ENCODE results near the gene HSD17B3.
"Not testable (repeated sequence)": the region's sequence is repeated elsewhere in the genome, so short reads cannot be mapped to it uniquely, and the experiment has no call there.

Gene HSD17B3

DNA sequence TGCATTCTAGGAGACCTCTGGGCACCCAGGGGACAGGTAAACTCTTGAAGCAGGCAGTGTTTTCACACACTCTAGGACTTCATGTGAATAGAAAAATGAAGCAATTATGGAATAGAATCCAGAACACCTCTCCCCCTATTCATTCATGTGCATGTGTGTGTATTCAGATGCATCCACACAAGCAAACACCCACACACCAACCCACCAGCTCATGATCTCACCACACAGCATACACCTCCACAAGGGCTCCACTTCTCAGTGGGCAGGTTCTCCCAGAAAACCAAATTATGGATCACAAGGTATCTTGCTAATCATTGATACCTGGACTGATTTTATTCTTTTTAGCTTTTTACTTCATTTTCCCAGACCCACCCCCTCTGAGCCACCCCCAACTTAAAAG, 21.2 kb upstream of the HSD17B3 start:
- H3K27ac Mint-ChIP-seq (ENCODE audit: low read depth), result no peak overlapping the region
- no peak overlapping the region for H3K4me3 Mint-ChIP-seq
- no peaks in the 10 kb centered on the region for H3K27me3 Mint-ChIP-seq
- H3K36me3 Mint-ChIP-seq (ENCODE audit: insufficient read depth), result peaks cover 13% of the 10 kb centered on the region
- no peaks in the 10 kb centered on the region for H3K9me3 Mint-ChIP-seq
- DNase-seq (ENCODE audit: low spot score in 2 of 2), result no peak
- no peaks in the 10 kb centered on the region for H3K4me1 Mint-ChIP-seq
- no peak for ATAC-seq (replicated peaks; ENCODE audit: extremely low read depth, poor library complexity, severe bottlenecking)

DNA sequence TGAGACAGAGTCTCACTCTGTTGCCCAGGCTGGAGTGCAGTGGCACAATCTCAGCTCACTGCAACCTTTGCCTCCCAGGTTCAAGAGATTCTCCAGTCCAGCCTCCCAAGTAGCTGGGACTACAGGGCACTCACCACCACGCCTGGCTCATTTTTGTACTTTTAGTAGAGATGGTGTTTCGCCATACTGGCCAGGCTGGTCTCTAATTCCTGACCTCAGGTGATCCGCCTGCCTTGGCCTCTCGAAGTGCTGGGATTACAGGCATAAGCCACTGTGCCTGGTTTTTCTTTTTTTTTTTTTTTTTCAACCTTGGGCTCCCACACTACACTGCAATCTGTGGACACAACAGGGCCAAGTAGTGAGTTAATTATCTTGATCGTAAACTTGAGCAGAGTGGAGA, 20.8 kb upstream of the HSD17B3 start:
- ATAC-seq (replicated peaks; ENCODE audit: extremely low read depth, poor library complexity, severe bottlenecking); H3K27ac Mint-ChIP-seq (ENCODE audit: low read depth); DNase-seq (ENCODE audit: low spot score in 2 of 2); H3K27me3 Mint-ChIP-seq; H3K4me1 Mint-ChIP-seq; H3K9me3 Mint-ChIP-seq; H3K4me3 Mint-ChIP-seq: not testable (repeated sequence)
- H3K36me3 Mint-ChIP-seq (ENCODE audit: insufficient read depth), result peaks cover 13% of the 10 kb centered on the region

DNA sequence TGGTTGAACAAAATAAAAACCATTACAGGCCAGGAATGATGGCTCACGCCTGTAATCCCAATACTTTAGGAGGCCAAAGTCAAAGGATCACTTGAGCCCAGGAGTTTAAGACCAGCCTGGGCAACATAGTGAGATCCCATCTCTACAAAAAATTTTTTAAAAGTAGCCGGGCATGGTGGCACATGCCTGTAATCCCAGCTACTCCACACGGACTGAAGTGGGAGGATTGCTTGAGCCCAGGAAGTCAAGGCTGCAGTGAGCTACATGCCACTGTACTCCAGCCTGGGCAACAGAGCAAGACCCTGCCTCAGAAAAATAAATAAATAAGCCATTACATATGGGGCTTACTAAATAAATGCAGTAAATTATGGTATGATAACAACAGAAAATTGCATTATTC, 20.2 kb upstream of the HSD17B3 start:
- H3K9me3 Mint-ChIP-seq; H3K27me3 Mint-ChIP-seq; ATAC-seq (replicated peaks; ENCODE audit: extremely low read depth, poor library complexity, severe bottlenecking); H3K4me1 Mint-ChIP-seq; DNase-seq (ENCODE audit: low spot score in 2 of 2); H3K27ac Mint-ChIP-seq (ENCODE audit: low read depth); H3K4me3 Mint-ChIP-seq: not testable (repeated sequence)
- peaks cover 13% of the 10 kb centered on the region for H3K36me3 Mint-ChIP-seq (ENCODE audit: insufficient read depth)

DNA sequence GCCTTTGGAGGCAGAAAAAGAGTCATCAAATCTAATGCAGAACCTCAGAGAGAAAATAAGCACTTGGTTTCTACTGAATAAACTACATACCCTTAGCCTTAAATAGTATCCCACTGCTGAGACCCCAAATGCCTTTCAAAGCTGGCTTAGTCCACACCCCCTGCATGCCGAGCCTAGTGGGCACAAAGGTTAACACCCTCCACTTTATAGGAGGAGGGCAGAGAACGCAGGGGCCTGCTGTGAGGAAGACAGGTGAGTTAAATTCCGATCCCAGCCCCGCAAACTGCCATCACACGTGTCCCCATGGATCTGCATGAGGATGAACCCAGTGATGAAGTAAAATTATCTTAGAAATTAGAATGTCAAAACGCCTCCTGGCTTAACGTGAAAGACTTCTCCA, 19.5 kb upstream of the HSD17B3 start:
- DNase-seq (ENCODE audit: low spot score in 2 of 2), result no peak
- Mint-ChIP-seq H3K27ac (ENCODE audit: low read depth) (no peak overlapping the region), H3K27me3 (no peaks in the 10 kb centered on the region), H3K4me3 (no peak overlapping the region), H3K9me3 (no peaks in the 10 kb centered on the region), H3K4me1 (peaks cover 5% of the 10 kb centered on the region), H3K36me3 (ENCODE audit: insufficient read depth) (peaks cover 13% of the 10 kb centered on the region)
- ATAC-seq (replicated peaks; ENCODE audit: extremely low read depth, poor library complexity, severe bottlenecking), result no peak

DNA sequence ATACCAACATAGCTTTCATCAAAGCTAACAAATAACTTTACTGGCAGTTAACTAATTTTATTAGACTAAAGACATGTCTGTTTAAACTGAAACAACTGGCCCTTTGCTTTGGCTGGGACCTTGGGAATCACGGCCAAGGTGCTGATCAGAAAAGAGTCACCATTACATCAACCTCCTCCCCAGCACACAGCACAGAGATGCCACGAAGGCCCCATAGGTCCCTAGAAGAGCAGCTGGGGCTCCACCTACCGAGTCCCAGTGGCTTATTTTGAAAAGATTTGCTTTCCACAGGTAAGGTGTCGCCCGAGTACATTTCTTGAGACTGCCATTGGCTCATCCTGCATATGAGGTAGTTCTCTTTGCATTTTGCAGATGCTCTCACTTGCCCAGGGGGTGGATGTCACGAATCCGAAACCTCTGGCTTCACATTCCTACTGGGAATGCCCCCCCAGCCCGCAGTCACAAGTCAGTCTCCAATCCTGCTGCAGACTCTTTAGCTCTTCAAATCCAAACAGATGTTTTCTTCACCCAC, 18.8 kb upstream of the HSD17B3 start:
- Mint-ChIP-seq H3K4me3 (no peak overlapping the region), H3K27me3 (no peaks in the 10 kb centered on the region), H3K9me3 (no peaks in the 10 kb centered on the region), H3K27ac (ENCODE audit: low read depth) (no peak overlapping the region), H3K36me3 (ENCODE audit: insufficient read depth) (peaks cover 13% of the 10 kb centered on the region), H3K4me1 (peaks cover 5% of the 10 kb centered on the region)
- DNase-seq (ENCODE audit: low spot score in 2 of 2) (no peak), ATAC-seq (replicated peaks; ENCODE audit: extremely low read depth, poor library complexity, severe bottlenecking) (no peak)

DNA sequence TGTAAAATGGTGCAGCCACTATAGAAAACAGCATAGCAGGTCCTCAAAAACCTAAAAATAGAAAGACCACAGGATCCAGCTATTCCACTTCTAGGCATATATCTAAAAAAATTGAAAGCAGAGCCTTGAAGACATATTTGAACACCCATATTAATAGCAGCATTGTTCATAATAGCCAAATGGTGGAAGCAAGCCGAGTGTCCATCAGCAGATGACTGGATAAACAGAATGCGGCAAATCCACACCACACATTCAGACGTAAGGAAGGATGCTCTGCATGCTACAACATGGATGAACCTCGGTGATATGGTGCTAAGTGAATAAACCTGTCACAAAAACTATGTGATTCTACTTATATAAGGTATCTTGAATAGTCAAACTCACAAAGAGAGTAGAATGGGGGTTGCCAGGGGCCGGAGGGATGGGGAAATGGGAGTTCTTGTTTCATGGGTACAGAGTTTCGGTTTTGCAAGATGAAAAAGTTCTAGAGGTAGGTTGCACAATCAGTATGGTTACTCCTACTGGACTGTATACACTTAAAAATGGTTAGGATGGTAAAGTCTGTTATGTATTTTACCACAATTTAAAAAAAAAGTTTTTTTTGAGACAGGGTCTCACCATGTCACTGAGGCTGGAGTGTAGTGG, 17.1 kb upstream of the HSD17B3 start:
- no peak overlapping the region for H3K27ac Mint-ChIP-seq (ENCODE audit: low read depth)
- DNase-seq (ENCODE audit: low spot score in 2 of 2), result no peak
- no peak for ATAC-seq (replicated peaks; ENCODE audit: extremely low read depth, poor library complexity, severe bottlenecking)
- peaks cover 5% of the 10 kb centered on the region for H3K4me1 Mint-ChIP-seq
- H3K27me3 Mint-ChIP-seq, result no peaks in the 10 kb centered on the region
- H3K36me3 Mint-ChIP-seq (ENCODE audit: insufficient read depth), result peaks cover 10% of the 10 kb centered on the region
- H3K9me3 Mint-ChIP-seq, result no peaks in the 10 kb centered on the region
- H3K4me3 Mint-ChIP-seq, result no peak overlapping the region

DNA sequence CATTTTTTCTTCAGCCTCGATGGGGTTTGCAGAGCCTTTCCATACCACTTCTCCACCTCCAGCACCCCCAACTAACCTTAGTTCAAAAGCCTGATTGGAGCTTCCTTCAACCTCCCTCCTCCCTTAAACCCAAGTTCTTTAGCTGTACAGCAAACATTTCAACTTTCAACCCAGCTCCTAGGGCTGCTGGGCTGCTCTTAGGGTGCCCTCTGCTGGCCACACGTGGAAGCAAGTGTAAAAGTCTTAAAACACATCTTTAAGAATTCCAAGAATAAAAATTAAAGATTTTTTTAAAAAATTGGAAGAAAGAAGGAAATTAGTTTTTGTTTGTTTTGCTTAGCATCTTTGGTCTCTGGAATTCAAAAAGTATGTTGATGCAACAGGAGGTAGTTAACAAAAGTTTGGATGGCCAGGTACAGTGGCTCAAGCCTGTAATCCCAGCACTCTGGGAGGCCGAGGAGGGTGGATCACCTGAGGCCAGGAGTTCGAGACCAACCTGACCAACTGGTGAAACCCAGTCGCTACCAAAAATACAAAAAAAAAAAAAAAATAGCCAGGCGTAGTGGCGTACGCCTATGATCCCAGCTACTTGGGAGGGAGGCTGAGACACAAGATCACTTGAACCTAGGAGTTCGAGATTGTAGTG, 15.5 kb upstream of the HSD17B3 start:
- H3K27me3 Mint-ChIP-seq, result peaks cover 4% of the 10 kb centered on the region
- DNase-seq (ENCODE audit: low spot score in 2 of 2), result peak; percentile 15 to 21
- no peaks in the 10 kb centered on the region for H3K9me3 Mint-ChIP-seq
- no peak for ATAC-seq (replicated peaks; ENCODE audit: extremely low read depth, poor library complexity, severe bottlenecking)
- no peak overlapping the region for H3K27ac Mint-ChIP-seq (ENCODE audit: low read depth)
- H3K4me3 Mint-ChIP-seq, result no peak overlapping the region
- H3K4me1 Mint-ChIP-seq, result peaks cover 5% of the 10 kb centered on the region
- no peaks in the 10 kb centered on the region for H3K36me3 Mint-ChIP-seq (ENCODE audit: insufficient read depth)

DNA sequence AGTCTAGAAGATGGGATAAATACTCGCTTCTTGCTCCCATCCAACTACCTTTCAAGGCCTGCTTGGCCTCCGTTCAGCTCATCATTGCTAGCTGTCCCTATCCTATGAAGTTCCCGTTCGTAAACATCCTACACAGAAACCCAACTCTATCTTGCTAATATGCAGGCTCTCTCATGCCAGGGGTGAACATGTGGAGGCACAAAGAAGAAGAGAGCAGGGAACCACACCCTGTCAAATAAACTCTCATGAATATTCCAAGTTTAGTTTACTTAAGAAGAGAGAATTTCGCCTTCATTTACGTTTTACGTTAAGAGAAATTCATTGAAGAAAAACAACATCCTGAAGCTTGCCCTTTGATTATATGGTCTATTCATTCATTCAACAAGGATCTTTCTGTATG, 7.9 kb upstream of the HSD17B3 start:
- no peaks in the 10 kb centered on the region for H3K9me3 Mint-ChIP-seq
- ATAC-seq (replicated peaks; ENCODE audit: extremely low read depth, poor library complexity, severe bottlenecking), result no peak
- H3K27me3 Mint-ChIP-seq, result peaks cover 61% of the 10 kb centered on the region
- no peaks in the 10 kb centered on the region for H3K4me1 Mint-ChIP-seq
- no peak overlapping the region for H3K4me3 Mint-ChIP-seq
- H3K36me3 Mint-ChIP-seq (ENCODE audit: insufficient read depth), result no peaks in the 10 kb centered on the region
- no peak for DNase-seq (ENCODE audit: low spot score in 2 of 2)
- no peak overlapping the region for H3K27ac Mint-ChIP-seq (ENCODE audit: low read depth)

DNA sequence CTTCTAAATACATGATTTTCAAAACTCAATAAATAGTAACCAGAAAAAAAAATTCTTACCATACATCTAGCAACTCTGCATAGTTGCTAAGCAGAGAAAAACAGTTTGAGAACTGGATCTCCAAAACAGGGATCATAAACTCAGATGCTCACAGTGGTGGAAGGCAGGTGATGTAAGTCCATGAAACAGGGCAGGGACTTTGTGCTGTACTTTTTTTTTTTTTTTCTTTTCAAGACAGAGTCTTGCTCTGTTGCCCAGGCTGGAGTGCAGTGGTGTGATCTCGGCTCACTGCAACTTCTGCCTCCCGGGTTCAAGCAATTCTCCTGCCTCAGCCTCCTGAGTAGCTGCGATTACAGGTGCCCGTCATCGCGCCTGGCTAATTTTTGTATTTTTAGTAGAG, 5.0 kb upstream of the HSD17B3 start:
- not testable (repeated sequence) for H3K9me3 Mint-ChIP-seq; H3K4me3 Mint-ChIP-seq; H3K36me3 Mint-ChIP-seq (ENCODE audit: insufficient read depth); ATAC-seq (replicated peaks; ENCODE audit: extremely low read depth, poor library complexity, severe bottlenecking); DNase-seq (ENCODE audit: low spot score in 2 of 2); H3K27ac Mint-ChIP-seq (ENCODE audit: low read depth); H3K4me1 Mint-ChIP-seq
- peaks cover 58% of the 10 kb centered on the region for H3K27me3 Mint-ChIP-seq

DNA sequence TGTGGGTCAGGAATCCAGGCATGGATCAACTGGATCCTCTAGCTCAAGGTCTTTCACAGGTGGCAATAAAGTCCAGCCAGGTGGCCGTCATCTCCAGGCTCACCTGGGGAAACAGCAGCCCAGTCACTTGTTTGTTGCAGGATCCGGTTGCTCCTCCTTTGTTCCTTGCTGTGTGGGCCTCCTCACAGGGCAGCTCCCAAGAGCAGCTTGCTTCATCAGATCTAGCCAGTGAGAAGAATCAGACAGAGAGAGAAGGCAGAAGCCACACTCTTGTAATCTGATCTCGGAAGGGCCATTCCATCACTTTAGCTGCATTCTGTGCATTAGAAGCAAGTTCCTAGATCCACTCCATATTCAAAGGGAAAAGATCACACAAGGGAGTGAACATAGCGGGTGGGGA, 3.2 kb upstream of the HSD17B3 start:
- no peak for DNase-seq (ENCODE audit: low spot score in 2 of 2)
- Mint-ChIP-seq H3K4me1 (no peaks in the 10 kb centered on the region), H3K36me3 (ENCODE audit: insufficient read depth) (no peaks in the 10 kb centered on the region), H3K9me3 (peaks cover 6% of the 10 kb centered on the region), H3K4me3 (no peak overlapping the region), H3K27ac (ENCODE audit: low read depth) (no peak overlapping the region), H3K27me3 (peaks cover 46% of the 10 kb centered on the region)
- ATAC-seq (replicated peaks; ENCODE audit: extremely low read depth, poor library complexity, severe bottlenecking), result no peak

DNA sequence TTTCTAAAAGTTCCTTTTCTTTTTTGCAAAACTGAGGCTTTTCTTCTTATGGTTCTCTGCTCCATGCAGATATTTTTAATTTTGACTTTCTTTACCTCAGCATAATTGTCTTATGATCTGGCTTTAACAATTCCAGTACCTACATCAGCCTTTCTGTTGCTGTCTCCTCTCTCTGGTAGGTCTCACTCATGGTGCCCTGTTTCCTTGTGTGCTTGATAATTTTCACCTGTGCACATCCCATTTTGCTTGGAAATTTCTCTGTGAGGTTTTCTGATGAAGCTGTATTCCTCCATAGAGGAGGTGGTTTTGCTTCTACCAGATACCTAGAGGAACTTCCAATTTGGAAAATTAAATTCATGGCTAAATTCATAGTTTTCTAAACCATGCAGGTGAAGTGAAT, 2.3 kb upstream of the HSD17B3 start:
- Mint-ChIP-seq H3K9me3 (peaks cover 6% of the 10 kb centered on the region), H3K27me3 (peaks cover 47% of the 10 kb centered on the region), H3K27ac (ENCODE audit: low read depth) (no peak overlapping the region), H3K4me1 (no peaks in the 10 kb centered on the region), H3K36me3 (ENCODE audit: insufficient read depth) (no peaks in the 10 kb centered on the region), H3K4me3 (no peak overlapping the region)
- DNase-seq (ENCODE audit: low spot score in 2 of 2) (no peak), ATAC-seq (replicated peaks; ENCODE audit: extremely low read depth, poor library complexity, severe bottlenecking) (no peak)

DNA sequence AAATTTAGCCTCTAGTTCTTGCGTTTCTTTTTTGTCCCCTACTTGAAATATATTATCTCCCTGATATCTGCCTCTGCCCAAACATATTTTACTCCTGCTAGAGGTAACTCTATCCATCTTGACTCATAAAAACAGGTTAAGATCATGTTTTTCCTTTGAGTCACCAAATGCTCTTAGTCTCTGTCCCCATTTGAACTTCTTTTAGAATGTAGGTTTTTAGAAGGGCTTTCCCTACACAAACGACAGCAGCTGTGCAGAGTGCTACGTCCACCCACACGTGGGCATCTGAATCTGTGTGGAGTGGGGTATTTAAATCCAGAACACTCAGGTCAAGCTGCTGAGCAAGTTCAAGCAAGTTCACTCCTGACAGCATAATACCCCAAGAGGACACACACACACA, 2.2 kb downstream of the HSD17B3 start:
- ATAC-seq (replicated peaks; ENCODE audit: extremely low read depth, poor library complexity, severe bottlenecking) (no peak), DNase-seq (ENCODE audit: low spot score in 2 of 2) (no peak)
- peaks cover 6% of the 10 kb centered on the region for H3K9me3 Mint-ChIP-seq
- no peaks in the 10 kb centered on the region for H3K36me3 Mint-ChIP-seq (ENCODE audit: insufficient read depth)
- H3K27ac Mint-ChIP-seq (ENCODE audit: low read depth), result no peak overlapping the region
- no peaks in the 10 kb centered on the region for H3K4me1 Mint-ChIP-seq
- no peak overlapping the region for H3K4me3 Mint-ChIP-seq
- peaks cover 28% of the 10 kb centered on the region for H3K27me3 Mint-ChIP-seq

DNA sequence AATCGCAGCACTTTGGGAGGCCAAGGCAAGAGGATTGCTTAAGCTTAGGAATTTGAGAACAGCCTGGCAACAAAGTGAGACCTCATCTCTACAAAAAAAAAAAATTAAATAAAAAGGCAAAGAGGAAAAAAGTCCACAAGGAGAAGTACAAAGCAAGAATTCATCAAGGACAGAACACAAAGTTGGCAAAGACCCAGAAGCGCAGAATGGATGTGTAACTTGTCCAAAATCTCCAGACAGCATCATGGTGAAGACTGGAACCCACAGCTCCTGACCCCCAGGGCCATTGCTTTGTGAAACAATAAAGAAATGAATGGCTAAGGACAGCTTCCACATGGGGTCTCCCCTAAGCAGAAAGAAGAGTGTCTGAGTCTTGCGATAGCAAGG, 7.8 kb downstream of the HSD17B3 start:
- Mint-ChIP-seq H3K27ac (ENCODE audit: low read depth) (no peak overlapping the region), H3K36me3 (ENCODE audit: insufficient read depth) (peaks cover 1% of the 10 kb centered on the region), H3K4me1 (no peaks in the 10 kb centered on the region), H3K9me3 (no peaks in the 10 kb centered on the region), H3K4me3 (no peak overlapping the region), H3K27me3 (peaks cover 11% of the 10 kb centered on the region)
- ATAC-seq (replicated peaks; ENCODE audit: extremely low read depth, poor library complexity, severe bottlenecking) (no peak), DNase-seq (ENCODE audit: low spot score in 2 of 2) (no peak)

Data from central memory CD8-positive, alpha-beta T cell (primary cell).